ENCODE measurements around the gene APOBEC3H.

DNA sequence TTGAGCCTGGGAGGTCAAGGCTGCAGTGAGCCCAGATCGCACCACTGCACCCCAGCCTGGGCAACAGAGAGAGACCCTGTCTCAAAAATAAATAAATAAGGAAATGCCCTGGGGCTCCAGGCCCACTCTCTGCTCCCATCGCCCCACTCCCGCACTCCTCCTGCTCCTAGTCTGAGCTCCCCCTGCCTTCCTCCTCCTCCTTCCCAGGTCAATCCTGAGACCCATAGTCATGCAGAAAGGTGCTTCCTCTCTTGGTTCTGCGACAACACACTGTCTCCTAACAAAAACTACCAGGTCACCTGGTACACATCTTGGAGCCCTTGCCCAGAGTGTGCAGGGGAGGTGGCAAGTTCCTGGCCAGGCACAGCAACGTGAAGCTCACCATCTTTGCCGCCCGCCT, 26.9 kb upstream of the APOBEC3H start:
- TF ChIP-seq, protein P1, sequence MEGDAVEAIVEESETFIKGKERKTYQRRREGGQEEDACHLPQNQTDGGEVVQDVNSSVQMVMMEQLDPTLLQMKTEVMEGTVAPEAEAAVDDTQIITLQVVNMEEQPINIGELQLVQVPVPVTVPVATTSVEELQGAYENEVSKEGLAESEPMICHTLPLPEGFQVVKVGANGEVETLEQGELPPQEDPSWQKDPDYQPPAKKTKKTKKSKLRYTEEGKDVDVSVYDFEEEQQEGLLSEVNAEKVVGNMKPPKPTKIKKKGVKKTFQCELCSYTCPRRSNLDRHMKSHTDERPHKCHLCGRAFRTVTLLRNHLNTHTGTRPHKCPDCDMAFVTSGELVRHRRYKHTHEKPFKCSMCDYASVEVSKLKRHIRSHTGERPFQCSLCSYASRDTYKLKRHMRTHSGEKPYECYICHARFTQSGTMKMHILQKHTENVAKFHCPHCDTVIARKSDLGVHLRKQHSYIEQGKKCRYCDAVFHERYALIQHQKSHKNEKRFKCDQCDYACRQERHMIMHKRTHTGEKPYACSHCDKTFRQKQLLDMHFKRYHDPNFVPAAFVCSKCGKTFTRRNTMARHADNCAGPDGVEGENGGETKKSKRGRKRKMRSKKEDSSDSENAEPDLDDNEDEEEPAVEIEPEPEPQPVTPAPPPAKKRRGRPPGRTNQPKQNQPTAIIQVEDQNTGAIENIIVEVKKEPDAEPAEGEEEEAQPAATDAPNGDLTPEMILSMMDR (IDR thresholded peaks at IDR 0.05; ENCODE audit: insufficient read depth, low read length, poor library complexity, severe bottlenecking): no peak
- TF ChIP-seq EZH2phosphoT487 (conservative IDR thresholded peaks at IDR 0.05; ENCODE audit: low read length): no peak

All from SU-DHL-6 (cell line).